Activated CD4-positive, alpha-beta T cell treated with anti-CD3 and anti-CD28 coated beads, Interleukin-2, amount 50 U/mL, for 48 hours (primary cell): ENCODE measurements around the gene FAM20B.
"Not testable (repeated sequence)": the region's sequence is repeated elsewhere in the genome, so short reads cannot be mapped to it uniquely, and the experiment has no call there.

Experiments used
- DNase-seq, 2 experiments: peaks; one replicate each; pipeline ENCODE4 v3.0.0-alpha.2; 2020

The FAM20B gene

GRCh38 chr1:179025125-179025974, at the start of gene FAM20B:
TSS of gene FAM20B (plus strand) at chr1:179025894. CDS start at chr1:179043848, 17,954 bp downstream.
- DNase-seq, result peak; percentile 90 to 91

- DNase-seq, result no peak
Measured at GRCh38 chr1:178976541-178976940, 49.2 kb upstream of the FAM20B start.

- DNase-seq, result no peak
Measured at GRCh38 chr1:178986204-178986603, 39.5 kb upstream of the FAM20B start.

- not testable (repeated sequence) for DNase-seq
Measured at GRCh38 chr1:178988198-178988597, 37.5 kb upstream of the FAM20B start.

- no peak for DNase-seq
Measured at GRCh38 chr1:178993559-178993958, 32.1 kb upstream of the FAM20B start.

GRCh38 chr1:178997428-178997827, 28.3 kb upstream of the FAM20B start:
- DNase-seq, result no peak

GRCh38 chr1:178998295-178998694, 27.4 kb upstream of the FAM20B start:
- DNase-seq, result no peak

GRCh38 chr1:178999061-178999460, 26.6 kb upstream of the FAM20B start:
- DNase-seq, result no peak

- no peak for DNase-seq
Measured at GRCh38 chr1:179001451-179001850, 24.2 kb upstream of the FAM20B start.

GRCh38 chr1:179002064-179002463, 23.6 kb upstream of the FAM20B start:
- not testable (repeated sequence) for DNase-seq

- DNase-seq, result peak; percentile 76 to 81
Measured at GRCh38 chr1:179002552-179003345, 22.9 kb upstream of the FAM20B start.

GRCh38 chr1:179003512-179004066, 22.1 kb upstream of the FAM20B start:
- DNase-seq, result no peak

- DNase-seq, result no peak
Measured at GRCh38 chr1:179007233-179007632, 18.5 kb upstream of the FAM20B start.

GRCh38 chr1:179010671-179011070, 15.0 kb upstream of the FAM20B start:
- DNase-seq, result no peak

GRCh38 chr1:179012038-179012437, 13.7 kb upstream of the FAM20B start:
- DNase-seq, result no peak

GRCh38 chr1:179014123-179014522, 11.6 kb upstream of the FAM20B start:
- no peak for DNase-seq

GRCh38 chr1:179015396-179015795, 10.3 kb upstream of the FAM20B start:
- DNase-seq, result no peak

- DNase-seq, result no peak
Measured at GRCh38 chr1:179016706-179017382, 8.8 kb upstream of the FAM20B start.

- no peak for DNase-seq
Measured at GRCh38 chr1:179017383-179018326, 8.0 kb upstream of the FAM20B start.

GRCh38 chr1:179021873-179022272, 3.8 kb upstream of the FAM20B start:
- no peak for DNase-seq

GRCh38 chr1:179023946-179024650, 1.6 kb upstream of the FAM20B start:
- DNase-seq, result no peak
